ENCODE results near the gene CD247.

DNA sequence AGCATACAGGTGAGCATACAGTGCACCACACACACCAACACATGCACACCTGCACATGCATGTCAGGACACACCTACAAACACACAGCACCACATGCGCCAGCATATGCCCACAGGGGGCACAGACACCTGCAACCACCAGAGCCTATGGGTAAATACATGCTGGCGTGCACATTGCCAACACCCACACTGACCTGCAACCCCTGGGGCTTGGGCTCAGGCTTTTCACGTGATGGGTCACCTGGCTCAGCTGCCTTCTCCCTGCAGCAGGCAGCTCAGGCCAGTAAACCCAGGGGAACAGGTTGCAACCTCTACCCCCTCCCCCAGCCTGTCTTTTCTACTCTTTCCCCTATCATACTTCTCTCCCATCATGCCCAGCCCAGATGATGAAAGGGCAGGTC lies 8.1 kb downstream of the CD247 start:
- no peak for TF ChIP-seq ZNF785 (tag by site-specific recombination; IDR thresholded peaks at IDR 0.05)
- TF ChIP-seq, protein P1, sequence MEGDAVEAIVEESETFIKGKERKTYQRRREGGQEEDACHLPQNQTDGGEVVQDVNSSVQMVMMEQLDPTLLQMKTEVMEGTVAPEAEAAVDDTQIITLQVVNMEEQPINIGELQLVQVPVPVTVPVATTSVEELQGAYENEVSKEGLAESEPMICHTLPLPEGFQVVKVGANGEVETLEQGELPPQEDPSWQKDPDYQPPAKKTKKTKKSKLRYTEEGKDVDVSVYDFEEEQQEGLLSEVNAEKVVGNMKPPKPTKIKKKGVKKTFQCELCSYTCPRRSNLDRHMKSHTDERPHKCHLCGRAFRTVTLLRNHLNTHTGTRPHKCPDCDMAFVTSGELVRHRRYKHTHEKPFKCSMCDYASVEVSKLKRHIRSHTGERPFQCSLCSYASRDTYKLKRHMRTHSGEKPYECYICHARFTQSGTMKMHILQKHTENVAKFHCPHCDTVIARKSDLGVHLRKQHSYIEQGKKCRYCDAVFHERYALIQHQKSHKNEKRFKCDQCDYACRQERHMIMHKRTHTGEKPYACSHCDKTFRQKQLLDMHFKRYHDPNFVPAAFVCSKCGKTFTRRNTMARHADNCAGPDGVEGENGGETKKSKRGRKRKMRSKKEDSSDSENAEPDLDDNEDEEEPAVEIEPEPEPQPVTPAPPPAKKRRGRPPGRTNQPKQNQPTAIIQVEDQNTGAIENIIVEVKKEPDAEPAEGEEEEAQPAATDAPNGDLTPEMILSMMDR (tag by site-specific recombination; IDR thresholded peaks at IDR 0.05): no peak
- TF ChIP-seq ZNF184 (tag by site-specific recombination; IDR thresholded peaks at IDR 0.05): no peak
- TF ChIP-seq SP2 (tag by site-specific recombination; IDR thresholded peaks at IDR 0.05): no peak
- TF ChIP-seq ATF2 (tag by site-specific recombination; IDR thresholded peaks at IDR 0.05; ENCODE audit: low read depth): no peak
- no peak for TF ChIP-seq ZEB2 (tag by site-specific recombination; IDR thresholded peaks at IDR 0.05)
- TF ChIP-seq ZNF830 (tag by site-specific recombination; IDR thresholded peaks at IDR 0.05; ENCODE audit: low read depth): no peak
- no peak for TF ChIP-seq ZNF561 (tag by site-specific recombination; IDR thresholded peaks at IDR 0.05; ENCODE audit: borderline replicate concordance)
